ENCODE data around the gene CMIP.

The CMIP gene

DNA sequence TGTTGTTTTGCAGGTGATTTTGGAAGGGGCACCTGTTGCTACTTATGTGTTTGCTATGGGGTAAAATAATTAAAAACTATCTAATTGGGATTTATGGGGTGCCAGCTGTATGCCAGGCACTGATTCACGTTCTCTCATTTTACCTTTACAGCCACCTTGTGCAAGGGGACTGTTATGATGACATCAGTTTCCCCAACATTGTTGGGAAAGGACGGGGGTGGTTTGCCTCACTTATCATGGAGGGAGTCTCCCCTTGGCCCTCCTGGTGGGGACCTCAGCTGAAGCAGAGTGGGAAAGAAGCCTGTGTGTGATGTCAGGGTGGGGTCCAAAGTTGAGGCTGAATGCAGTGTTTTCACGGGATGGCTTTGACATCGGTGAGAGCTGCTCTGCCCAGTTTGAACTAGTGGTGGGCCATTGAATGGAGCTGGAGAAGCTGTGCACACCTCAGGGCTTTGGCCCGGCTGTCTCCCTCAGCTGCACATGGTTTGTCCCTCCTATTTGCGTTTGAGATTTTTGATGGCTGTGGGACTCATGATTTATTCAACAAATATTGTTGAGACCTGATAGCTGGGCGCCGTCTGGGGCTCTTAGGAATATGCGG is 36.1 kb downstream of the CMIP start:
- no peak for DNase-seq (ENCODE audit: low read depth)

GRCh38 chr16:81481207-81481821 is 36.7 kb downstream of the CMIP start:
- DNase-seq (ENCODE audit: low read depth): no peak

DNA sequence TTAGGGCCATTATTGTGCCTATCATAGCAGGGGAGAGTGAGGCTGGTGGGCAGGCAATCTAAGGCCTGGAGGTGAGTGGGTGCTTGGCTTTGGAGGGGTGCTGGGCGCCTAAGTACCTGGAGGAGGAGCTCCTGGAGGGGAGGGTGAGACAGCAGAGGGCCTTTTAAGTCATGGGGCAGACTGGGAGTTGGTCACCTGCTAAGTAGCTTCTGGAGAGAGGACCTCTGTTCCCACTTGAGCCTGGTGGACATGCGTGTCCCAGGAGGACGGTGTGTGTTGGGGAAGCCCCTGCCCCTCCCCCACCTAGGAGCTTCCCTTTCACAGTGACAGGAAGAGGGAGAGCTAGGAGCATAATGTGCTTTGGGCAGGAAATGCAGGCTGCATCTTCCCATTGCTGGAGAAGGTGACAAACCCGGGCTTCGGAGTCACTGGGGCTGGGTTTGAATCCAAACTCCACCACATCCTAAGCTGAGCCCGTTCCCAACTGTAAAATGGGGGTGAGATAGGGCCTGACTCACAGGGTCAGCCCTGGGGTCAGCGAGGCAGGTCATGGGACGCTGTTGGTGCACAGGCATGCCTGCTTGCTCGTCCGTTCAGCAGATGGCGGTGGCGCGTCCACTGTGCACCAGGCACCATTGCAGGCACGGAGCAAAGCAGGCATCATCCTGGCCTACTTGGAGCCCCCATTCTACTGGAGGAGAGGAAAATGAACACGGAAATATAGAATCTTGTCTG is 37.9 kb downstream of the CMIP start:
- DNase-seq (ENCODE audit: low read depth): no peak

DNA sequence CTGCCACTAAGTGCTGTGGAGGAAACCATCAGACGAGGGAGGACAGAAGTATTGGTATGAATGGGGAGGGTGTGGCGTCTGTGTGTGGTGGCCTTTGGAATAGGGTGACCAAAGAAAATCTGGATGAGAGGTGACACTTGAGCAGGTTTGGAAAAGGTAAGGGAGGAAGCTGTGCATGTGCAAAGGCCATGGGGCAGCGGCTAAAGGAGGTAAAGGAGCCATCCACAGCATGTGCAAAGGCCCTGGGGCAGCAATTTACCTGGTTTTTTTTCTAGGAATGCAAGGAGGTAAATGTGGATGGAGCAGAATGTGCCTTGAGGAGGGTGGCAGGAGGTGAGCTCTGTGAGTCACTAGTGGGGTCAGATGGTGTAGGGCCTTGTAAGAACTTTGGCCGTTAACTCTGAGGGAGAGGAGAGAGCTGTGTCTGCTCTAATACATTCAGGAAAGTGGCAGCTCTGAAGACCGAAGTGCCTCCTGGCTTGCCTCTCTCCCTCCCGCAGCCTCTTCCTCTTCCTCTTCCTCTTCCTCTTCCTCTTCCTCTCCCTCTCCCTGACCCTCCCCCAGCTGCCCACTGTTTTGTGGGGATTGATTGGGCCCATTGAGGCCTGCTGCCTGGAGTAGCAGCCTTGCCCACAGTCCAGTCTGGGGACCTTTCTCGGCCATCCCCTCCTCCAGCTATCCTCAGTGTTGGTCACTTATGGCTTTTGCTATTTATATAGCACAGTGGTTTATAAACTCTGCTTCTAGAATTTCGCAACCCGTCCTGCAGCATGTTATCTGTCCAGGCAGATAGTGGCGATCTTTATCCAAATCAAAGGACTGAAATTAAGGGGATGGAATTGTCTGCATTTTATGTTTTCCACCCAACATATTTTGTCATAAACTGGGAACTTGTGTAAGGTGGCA is 38.7 kb downstream of the CMIP start:
- DNase-seq (ENCODE audit: low read depth): no peak

DNA sequence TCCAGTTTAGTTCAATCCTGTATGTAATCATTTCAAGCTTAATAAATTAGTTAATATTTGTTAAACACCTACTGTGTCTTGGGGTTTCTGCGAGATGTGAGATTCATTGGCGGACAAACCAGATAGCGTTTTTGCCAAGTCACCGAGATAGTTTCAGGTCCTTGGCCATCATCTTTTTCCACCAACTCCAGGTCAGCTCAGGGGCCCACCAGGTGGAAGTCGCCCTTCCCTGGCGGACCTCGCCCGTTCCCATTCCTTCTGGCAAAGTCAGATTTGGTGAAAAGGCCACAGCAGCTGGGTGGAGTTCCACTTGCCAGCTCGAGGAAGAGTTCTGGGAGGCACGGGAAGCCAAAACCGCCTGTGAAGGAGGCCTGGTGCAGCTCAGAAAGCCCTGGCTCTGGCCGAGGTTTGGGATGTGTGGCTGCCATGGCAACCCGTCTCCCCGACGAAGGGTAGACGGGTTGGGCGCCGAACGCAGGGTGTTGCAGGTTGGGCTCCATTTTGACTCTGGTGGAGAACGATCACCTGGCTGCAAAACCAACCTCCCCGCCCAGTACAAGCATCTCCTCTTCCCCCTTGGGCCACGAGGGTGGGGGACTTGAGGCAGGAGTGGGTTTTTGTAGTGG is 39.5 kb downstream of the CMIP start:
- no peak for DNase-seq (ENCODE audit: low read depth)

GRCh38 chr16:81484908-81485624 is 40.5 kb downstream of the CMIP start:
- no peak for DNase-seq (ENCODE audit: low read depth)

GRCh38 chr16:81485824-81486539 is 41.4 kb downstream of the CMIP start:
- DNase-seq (ENCODE audit: low read depth): no peak

- no peak for DNase-seq (ENCODE audit: low read depth)
Observed at GRCh38 chr16:81486540-81487061, 42.0 kb downstream of the CMIP start.

GRCh38 chr16:81487301-81487720 is 42.7 kb downstream of the CMIP start:
- no peak for DNase-seq (ENCODE audit: low read depth)

DNA sequence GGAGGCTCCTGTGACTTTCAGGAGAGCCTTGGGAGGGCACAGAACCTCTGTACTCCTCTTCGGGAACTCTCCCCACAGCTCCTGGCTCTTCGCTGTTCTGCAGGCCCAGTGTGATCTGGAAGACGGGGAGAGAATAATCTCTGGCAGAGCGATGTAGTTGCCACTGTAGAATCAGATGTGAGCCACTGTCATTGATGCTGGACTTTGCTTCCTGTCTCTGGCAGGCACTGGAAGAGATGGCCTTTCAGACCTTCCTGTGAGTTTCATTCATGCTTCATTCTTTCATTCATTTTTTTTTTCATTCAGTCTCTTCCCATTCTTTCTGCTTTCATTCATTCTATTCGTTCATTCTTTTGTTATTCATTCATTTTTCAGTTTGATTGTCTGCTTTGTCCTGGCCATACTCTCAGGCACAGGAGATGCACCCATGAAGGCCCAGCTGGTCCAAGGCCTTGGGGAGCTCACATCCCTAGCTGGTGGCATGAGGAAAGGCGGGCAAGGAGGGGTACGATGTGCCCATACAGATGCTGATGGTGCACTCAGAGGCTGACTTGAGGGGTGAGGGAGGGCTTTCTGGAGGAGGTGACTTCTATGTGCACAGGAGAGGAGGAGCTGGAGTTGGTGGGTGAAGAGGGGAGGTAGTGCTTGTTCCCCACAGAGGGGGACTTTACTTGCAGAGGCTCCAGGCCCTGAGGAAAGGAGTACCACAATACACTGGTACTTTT is 44.2 kb downstream of the CMIP start:
- DNase-seq (ENCODE audit: low read depth): no peak

GRCh38 chr16:81489547-81490267 is 45.1 kb downstream of the CMIP start:
- no peak for DNase-seq (ENCODE audit: low read depth)

- DNase-seq (ENCODE audit: low read depth): no peak
Observed at GRCh38 chr16:81491541-81492188, 47.1 kb downstream of the CMIP start.

DNA sequence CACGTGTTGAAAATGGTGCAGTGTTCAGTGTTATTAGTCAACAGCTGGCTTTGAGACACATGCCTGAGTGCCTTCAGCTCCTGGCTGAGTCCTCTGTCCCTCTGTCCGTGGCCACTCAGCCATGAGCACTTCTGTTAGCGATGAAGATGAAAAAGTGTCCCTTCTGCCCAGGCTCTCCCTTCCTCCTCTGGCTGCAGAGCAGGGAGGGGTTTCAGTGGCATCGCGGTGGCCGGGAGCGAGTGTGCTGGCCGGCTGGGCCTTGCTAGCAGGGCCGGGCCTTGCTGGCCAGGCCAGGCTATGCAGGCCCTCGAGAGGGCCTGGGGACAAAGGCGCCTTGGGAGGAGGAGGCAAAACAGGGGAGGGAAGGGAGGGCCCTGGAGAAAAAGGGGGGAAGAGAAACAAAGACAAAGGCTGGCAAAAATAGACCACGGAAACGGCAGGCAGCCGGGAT is 47.7 kb downstream of the CMIP start:
- DNase-seq (ENCODE audit: low read depth): no peak

- DNase-seq (ENCODE audit: low read depth): no peak
Observed at GRCh38 chr16:81492965-81493754, 48.6 kb downstream of the CMIP start.

- DNase-seq (ENCODE audit: low read depth): peak; percentile 19
Observed at GRCh38 chr16:81493755-81494433, 49.3 kb downstream of the CMIP start.

- DNase-seq (ENCODE audit: low read depth): no peak
Observed at GRCh38 chr16:81494434-81494806, 49.8 kb downstream of the CMIP start.

DNA sequence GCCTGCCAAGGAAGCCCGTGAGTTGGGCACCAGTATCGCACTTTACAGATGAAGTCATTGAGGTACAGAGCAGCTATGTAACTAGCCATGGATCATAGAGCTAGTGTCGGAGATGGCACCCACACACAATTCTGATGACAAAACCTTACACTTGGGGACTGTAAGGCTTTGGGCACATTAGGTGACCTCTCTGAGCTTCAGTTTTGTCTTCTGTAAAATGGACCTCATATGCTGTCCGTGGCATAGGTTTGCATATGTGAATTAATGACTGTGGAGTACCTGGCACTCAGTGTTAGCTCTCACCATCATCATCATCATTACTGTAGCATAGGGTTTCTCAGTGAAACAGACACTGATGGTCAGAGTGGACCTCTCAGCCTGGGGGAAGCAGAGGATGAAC is 50.3 kb downstream of the CMIP start:
- no peak for DNase-seq (ENCODE audit: low read depth)
